H1 (cell line): ENCODE data around the gene SLC17A6. TPM values are rescaled to one million over a fixed set of nuclear protein-coding genes. Genes with fewer than 3 reads are reported as not detected.

Experiments
- CTCF ChIA-PET: fragments of 300-600 bp; sonication (Branson Sonifier 250); formaldehyde crosslinking; loops from one replicate; lab custom pipeline; 2021; ENCODE audit not compliant: partially characterized antibody; lab: Charles Lee
- POLR2A ChIA-PET: fragments of 300-600 bp; sonication (Branson Sonifier 250); formaldehyde crosslinking; loops from one replicate; lab custom pipeline; 2021; ENCODE audit warnings: inconsistent platforms; ENCODE audit not compliant: partially characterized antibody; lab: Charles Lee
- DNase-seq, 2 experiments: peaks; one replicate each; pipeline versions ENCODE4 v3.0.0 to v3.0.0-alpha.2; 2010 to 2022; ENCODE audit warnings: low spot score in 2 of 2, low read depth in 1 of 2, mixed read lengths in 1 of 2
- FAIRE-seq: peaks from 2 replicates; lab custom pipeline; 2011; peaks lifted over from hg19 to GRCh38; lab: Jason Lieb, UNC
- H2AFZ ChIP-seq: 2 replicates; pipeline ENCODE4 v1.8.1; 2012; ENCODE audit warnings: low read length, inconsistent platforms
- H2AK5ac ChIP-seq: 2 replicates; pipeline ENCODE4 v1.6.1; 2013; ENCODE audit warnings: low read depth, low read length
- H2BK120ac ChIP-seq: replicated peaks from 2 replicates; pipeline ENCODE3; 2013; ENCODE audit warnings: low read depth, low read length, inconsistent platforms
- H2BK12ac ChIP-seq: 2 replicates; pipeline ENCODE4 v1.6.1; 2013; ENCODE audit warnings: low read depth, low read length
- H2BK15ac ChIP-seq: 2 replicates; pipeline ENCODE4 v1.6.1; 2013; ENCODE audit warnings: low read length
- H2BK20ac ChIP-seq: 2 replicates; pipeline ENCODE4 v1.6.1; 2013; ENCODE audit warnings: low read length
- H2BK5ac ChIP-seq: 2 replicates; pipeline ENCODE4 v1.6.1; 2013; ENCODE audit warnings: low read depth, low read length
- H3K14ac ChIP-seq: 2 replicates; pipeline ENCODE4 v1.6.1; 2013; ENCODE audit warnings: inconsistent platforms; ENCODE audit not compliant: insufficient read length
- H3K18ac ChIP-seq: 2 replicates; pipeline ENCODE4 v1.6.1; 2013; ENCODE audit warnings: low read length; ENCODE audit errors: extremely low read depth
- H3K23ac ChIP-seq: 2 replicates; pipeline ENCODE4 v1.6.1; 2013; ENCODE audit warnings: inconsistent platforms; ENCODE audit not compliant: insufficient read length
- H3K23me2 ChIP-seq: 2 replicates; pipeline ENCODE4 v1.6.1; 2013; ENCODE audit warnings: low read depth, low read length
- H3K27ac ChIP-seq: 2 replicates; pipeline ENCODE4 v1.6.1; 2011; ENCODE audit warnings: low read depth, low read length, inconsistent platforms
- H3K27me3 ChIP-seq, 4 experiments: replicated peaks in 1 of 4; 1 replicate in 1 of 4; 2 replicates in 3 of 4; pipeline versions ENCODE4 v1.6.1 to v1.8.1; 2011 to 2013; ENCODE audit warnings: low read length in 3 of 4, mild to moderate bottlenecking in 3 of 4, inconsistent platforms in 2 of 4, mixed read lengths in 2 of 4, moderate library complexity in 1 of 4; ENCODE audit not compliant: control insufficient read depth in 3 of 4, insufficient read depth in 3 of 4; ENCODE audit errors: extremely low read depth in 1 of 4
- H3K36me3 ChIP-seq, 4 experiments: 2 replicates each; pipeline versions ENCODE4 v1.6.1 to v1.8.1; 2011 to 2013; ENCODE audit warnings: mild to moderate bottlenecking in 4 of 4, low read length in 3 of 4, moderate library complexity in 2 of 4, control low read depth in 1 of 4, inconsistent platforms in 1 of 4; ENCODE audit not compliant: insufficient read depth in 4 of 4, control insufficient read depth in 2 of 4
- H3K4ac ChIP-seq: replicated peaks from 2 replicates; pipeline ENCODE3; 2013; ENCODE audit warnings: low read length, low read depth, mixed read lengths, inconsistent platforms; ENCODE audit not compliant: insufficient read length
- H3K4me1 ChIP-seq, 4 experiments: replicated peaks in 1 of 4; 1 replicate in 1 of 4; 2 replicates in 3 of 4; pipeline versions ENCODE4 v1.6.1 to v1.8.1; 2011 to 2013; ENCODE audit warnings: low read length in 3 of 4, inconsistent platforms in 2 of 4, mixed read lengths in 1 of 4; ENCODE audit not compliant: insufficient read depth in 4 of 4, control insufficient read depth in 3 of 4
- H3K4me2 ChIP-seq, 2 experiments: 2 replicates each; pipeline versions ENCODE4 v1.6.1 to v1.8.1; 2011 to 2013; ENCODE audit warnings: low read depth in 2 of 2, low read length in 2 of 2, control low read depth in 1 of 2, inconsistent platforms in 1 of 2, mild to moderate bottlenecking in 1 of 2; ENCODE audit not compliant: insufficient read depth in 1 of 2
- H3K4me3 ChIP-seq, 4 experiments: fragments of 200-600, 300-600 bp in 1 of 4; sonication (generic), shearing (Covaris generic), sonication (Bioruptor Twin) in 1 of 4; 2 replicates each; pipeline versions ENCODE4 v1.5.1 to v1.8.1; 2011 to 2016; ENCODE audit warnings: low read length in 4 of 4, low read depth in 3 of 4, control low read depth in 2 of 4, inconsistent platforms in 2 of 4, mild to moderate bottlenecking in 2 of 4, mixed read lengths in 1 of 4, moderate library complexity in 1 of 4; ENCODE audit not compliant: insufficient read depth in 2 of 4; ENCODE audit errors: extremely low read depth in 1 of 4
- H3K56ac ChIP-seq: replicated peaks from 2 replicates; pipeline ENCODE3; 2013; ENCODE audit warnings: low read depth, mild to moderate bottlenecking, mixed read lengths, low read length, inconsistent platforms; ENCODE audit not compliant: insufficient read length
- H3K79me1 ChIP-seq: 2 replicates; pipeline ENCODE4 v1.6.1; 2013; ENCODE audit warnings: low read depth, low read length, control low read depth
- H3K79me2 ChIP-seq, 2 experiments: 2 replicates each; pipeline versions ENCODE4 v1.6.1 to v1.8.1; 2012 to 2013; ENCODE audit warnings: low read length in 2 of 2, mild to moderate bottlenecking in 2 of 2, inconsistent platforms in 1 of 2; ENCODE audit not compliant: insufficient read depth in 2 of 2, control insufficient read depth in 1 of 2
- H3K9ac ChIP-seq, 4 experiments: replicated peaks in 1 of 4; 1 replicate in 1 of 4; 2 replicates in 3 of 4; pipeline versions ENCODE4 v1.6.1 to v1.8.1; 2011 to 2013; ENCODE audit warnings: low read depth in 3 of 4, low read length in 3 of 4, control low read depth in 2 of 4, mild to moderate bottlenecking in 2 of 4, moderate library complexity in 2 of 4, inconsistent platforms in 1 of 4; ENCODE audit errors: extremely low read depth in 1 of 4
- H3K9me3 ChIP-seq, 2 experiments: 2 replicates each; pipeline versions ENCODE4 v1.6.1 to v1.8.1; 2012 to 2013; ENCODE audit warnings: mild to moderate bottlenecking in 2 of 2, moderate library complexity in 2 of 2, control low read depth in 1 of 2, inconsistent platforms in 1 of 2, low read depth in 1 of 2, low read length in 1 of 2, mixed read lengths in 1 of 2; ENCODE audit not compliant: insufficient read depth in 2 of 2
- H4K20me1 ChIP-seq, 2 experiments: replicated peaks in 1 of 2; 2 replicates each; pipeline versions ENCODE3 to v1.8.1; 2011 to 2013; ENCODE audit warnings: inconsistent platforms in 2 of 2, low read length in 2 of 2, mild to moderate bottlenecking in 1 of 2; ENCODE audit not compliant: insufficient read depth in 2 of 2, control insufficient read depth in 1 of 2
- H4K5ac ChIP-seq: 2 replicates; pipeline ENCODE4 v1.6.1; 2013; ENCODE audit warnings: low read length, low read depth, mixed read lengths, inconsistent platforms; ENCODE audit not compliant: insufficient read length
- H4K8ac ChIP-seq: 2 replicates; pipeline ENCODE4 v1.8.0; 2013; ENCODE audit warnings: mild to moderate bottlenecking, moderate library complexity, low read length, inconsistent platforms; ENCODE audit not compliant: insufficient read depth; ENCODE audit errors: extremely low read depth
- H4K91ac ChIP-seq: replicated peaks from 2 replicates; pipeline ENCODE3; 2013; ENCODE audit warnings: low read length, mixed read lengths, inconsistent platforms; ENCODE audit not compliant: insufficient read length
- BCL11A ChIP-seq, 2 experiments: IDR thresholded peaks; one replicate each; pipeline ENCODE4 v1.6.1; 2011; ENCODE audit warnings: low read depth in 2 of 2, low read length in 2 of 2, mild to moderate bottlenecking in 2 of 2
- BRCA1 ChIP-seq: IDR thresholded peaks from 2 replicates; pipeline ENCODE4 v1.6.1; 2012; ENCODE audit warnings: low read depth, low read length, improper control_type of control experiment
- CREB1 ChIP-seq: IDR thresholded peaks from 2 replicates; pipeline ENCODE4 v1.6.1; 2012; ENCODE audit warnings: inconsistent platforms
- EZH2 ChIP-seq: fragments of 200-600 bp; sonication (generic); IDR thresholded peaks from 2 replicates; pipeline ENCODE4 v1.7.1; 2012; ENCODE audit warnings: low read depth, mild to moderate bottlenecking, moderate library complexity, low read length, inconsistent platforms; ENCODE audit not compliant: severe bottlenecking
- KDM5A ChIP-seq: fragments of 200-600 bp; IDR thresholded peaks from 2 replicates; pipeline ENCODE4 v1.7.1; 2012; ENCODE audit warnings: mild to moderate bottlenecking, low read length, inconsistent platforms, mixed read lengths
- MAFK ChIP-seq: IDR thresholded peaks from 2 replicates; pipeline ENCODE4 v1.6.1; 2012; ENCODE audit warnings: low read depth, mild to moderate bottlenecking, improper control_type of control experiment, low read length
- NANOG ChIP-seq: IDR thresholded peaks from 2 replicates; pipeline ENCODE4 v1.6.1; 2011; ENCODE audit warnings: low read length, low read depth, mild to moderate bottlenecking, inconsistent platforms; ENCODE audit not compliant: insufficient read depth, poor library complexity, severe bottlenecking
- POLR2A ChIP-seq, 2 experiments: IDR thresholded peaks; 1 replicate in 1 of 2; 2 replicates in 1 of 2; pipeline ENCODE4 v1.6.1; 2011; ENCODE audit warnings: low read depth in 2 of 2, low read length in 2 of 2, mild to moderate bottlenecking in 2 of 2; ENCODE audit errors: control extremely low read depth in 1 of 2
- RAD21 ChIP-seq, 2 experiments: IDR thresholded peaks in 1 of 2; conservative IDR thresholded peaks in 1 of 2; 2 replicates each; pipeline ENCODE4 v1.6.1; 2011; ENCODE audit warnings: low read depth in 2 of 2, low read length in 2 of 2, improper control_type of control experiment in 1 of 2, inconsistent platforms in 1 of 2, mild to moderate bottlenecking in 1 of 2, moderate library complexity in 1 of 2
- RBBP5 ChIP-seq: IDR thresholded peaks from 2 replicates; pipeline ENCODE4 v1.7.1; 2012; ENCODE audit warnings: low read depth, mild to moderate bottlenecking, inconsistent platforms, low read length, moderate library complexity, borderline replicate concordance
- SIX5 ChIP-seq: IDR thresholded peaks from 2 replicates; pipeline ENCODE4 v1.6.1; 2011; ENCODE audit warnings: mild to moderate bottlenecking, low read depth, low read length
- SP4 ChIP-seq: IDR thresholded peaks from 2 replicates; pipeline ENCODE4 v1.6.1; 2012; ENCODE audit warnings: low read length, inconsistent platforms
- YY1 ChIP-seq: IDR thresholded peaks from 2 replicates; pipeline ENCODE4 v1.6.1; 2011; ENCODE audit warnings: low read depth, mild to moderate bottlenecking, low read length
- WGBS, 2 experiments: shearing (Covaris generic) in 1 of 2; methylation state at CpG; one replicate each; pipeline versions ENCODE4 v1.1.6 to v1.1.7; 2013 to 2015; ENCODE audit warnings: low lambda C conversion rate in 2 of 2, mixed read lengths in 2 of 2, inconsistent platforms in 1 of 2, low coverage in 1 of 2, missing lambda C conversion rate in 1 of 2; ENCODE audit not compliant: insufficient replicate concordance in 2 of 2, insufficient coverage in 1 of 2, insufficient read length in 1 of 2; ENCODE audit errors: extremely low coverage in 1 of 2, missing lambda C conversion rate in 1 of 2; 5-methylcytosine and 5-hydroxymethylcytosine counted together
- polyA plus RNA-seq, 7 experiments: library from polyadenylated mRNA; depleted of rRNA in 3 of 7; stranded (reverse) in 5 of 7; unstranded in 2 of 7; fragments of >200 nt in 5 of 7; fragments of 200-250 nt in 2 of 7; gene quantifications; 1 replicate in 5 of 7; 2 replicates in 1 of 7; 4 replicates in 1 of 7; pipeline versions ENCODE4 v1.2.1 to v1.2.3, GENCODE V29; 2011 to 2013; ENCODE audit warnings: missing spikeins in 2 of 7, mixed read lengths in 2 of 7
- total RNA-seq: library from RNA; stranded (reverse); fragmentation: NEBNext Ultra II Directional; extraction: Animal tissue kit (Norgen Biotek cat#: 25700); gene quantifications from 2 replicates; pipeline ENCODE4 v1.2.1, GENCODE V29; 2021
- TF ChIP-seq, protein P1 (sequence below): IDR thresholded peaks from 2 replicates; pipeline ENCODE4 v1.6.1; 2012; ENCODE audit warnings: low read length, inconsistent platforms

The SLC17A6 gene
- total and polyA plus RNA-seq, 2 of the 8 experiments (the other 6 are each of a cell fraction or from before 2014, with no cell fraction given) = 0.24 to 1.6 TPM

DNA sequence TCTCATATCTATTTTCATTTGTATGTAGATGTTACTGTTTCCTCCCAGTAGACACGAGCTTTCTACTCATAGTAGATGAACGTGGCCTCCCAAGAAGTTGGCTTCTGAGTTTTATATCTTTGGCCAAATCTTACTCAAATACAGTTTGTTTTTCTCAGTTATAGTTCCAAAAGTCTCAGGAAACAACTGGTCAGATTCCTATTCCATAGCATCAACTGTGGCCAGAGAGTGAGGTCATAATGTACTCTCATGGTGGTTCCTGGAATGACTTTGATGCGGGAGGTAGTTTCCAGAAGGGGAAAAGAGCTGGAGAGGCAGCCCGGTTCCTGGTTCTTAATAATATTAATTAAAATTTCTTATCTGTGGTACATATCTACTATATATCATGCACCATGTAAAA is 77.3 kb downstream of the SLC17A6 start:
- Histone ChIP-seq H2AK5ac (no peak overlapping the region), H3K14ac (no peak overlapping the region), H4K5ac (no peak overlapping the region), H3K9me3 (no peaks in the 10 kb centered on the region), H2BK5ac (no peak overlapping the region), H4K8ac (no peak overlapping the region), H3K23me2 (peaks cover 1% of the 10 kb centered on the region; the same call in 1 of the 2 replicates), H3K9ac (no peak overlapping the region), H2BK120ac (no peak overlapping the region), H3K23ac (no peak overlapping the region), H3K4me2 (no peak overlapping the region), H4K20me1 (no peaks in the 10 kb centered on the region), H3K27me3 (no peaks in the 10 kb centered on the region), H2BK12ac (no peak overlapping the region), H4K91ac (no peak overlapping the region), H3K79me2 (no peaks in the 10 kb centered on the region), H2BK20ac (no peak overlapping the region), H3K56ac (no peak overlapping the region), H3K4ac (no peak overlapping the region), H2BK15ac (no peak overlapping the region), H3K4me1 (no peaks in the 10 kb centered on the region), H3K27ac (no peak overlapping the region), H3K79me1 (no peaks in the 10 kb centered on the region), H3K36me3 (no peaks in the 10 kb centered on the region), H2AFZ (no peak overlapping the region), H3K4me3 (no peak overlapping the region), H3K18ac (no peak overlapping the region)
- WGBS, 2 experiments = 95% methylated on average over 4 of the region's 4 CpGs; no CpG with 5 or more reads in 1 of the 2 experiments
- DNase-seq (no peak), FAIRE-seq (no peak)
- POLR2A ChIA-PET = no interaction called here
- CTCF ChIA-PET = interaction anchor here (1.1 to 1.6 kb wide), 3 partner anchors 11 to 71 kb away, joined by 3 to 4 read pairs (median 3); no protein-coding TSS in a partner anchor
- TF ChIP-seq YY1 (no peak), BRCA1 (no peak), POLR2A (IDR thresholded peaks at IDR 0.05; ENCODE audit: control extremely low read depth in 1 of 2, low read depth in 2 of 2, low read length in 2 of 2) (no peak), BCL11A (IDR thresholded peaks at IDR 0.05; ENCODE audit: low read depth in 2 of 2, low read length in 2 of 2) (no peak), MAFK (no peak), EZH2 (no peak), CREB1 (no peak), KDM5A (no peak), RBBP5 (no peak), SIX5 (no peak), RAD21 (IDR thresholded peaks at IDR 0.05 in 1 of 2, conservative IDR thresholded peaks at IDR 0.05 in 1 of 2; ENCODE audit: low read depth in 2 of 2, low read length in 2 of 2) (no peak), NANOG (no peak), SP4 (no peak)
- TF ChIP-seq, protein P1, sequence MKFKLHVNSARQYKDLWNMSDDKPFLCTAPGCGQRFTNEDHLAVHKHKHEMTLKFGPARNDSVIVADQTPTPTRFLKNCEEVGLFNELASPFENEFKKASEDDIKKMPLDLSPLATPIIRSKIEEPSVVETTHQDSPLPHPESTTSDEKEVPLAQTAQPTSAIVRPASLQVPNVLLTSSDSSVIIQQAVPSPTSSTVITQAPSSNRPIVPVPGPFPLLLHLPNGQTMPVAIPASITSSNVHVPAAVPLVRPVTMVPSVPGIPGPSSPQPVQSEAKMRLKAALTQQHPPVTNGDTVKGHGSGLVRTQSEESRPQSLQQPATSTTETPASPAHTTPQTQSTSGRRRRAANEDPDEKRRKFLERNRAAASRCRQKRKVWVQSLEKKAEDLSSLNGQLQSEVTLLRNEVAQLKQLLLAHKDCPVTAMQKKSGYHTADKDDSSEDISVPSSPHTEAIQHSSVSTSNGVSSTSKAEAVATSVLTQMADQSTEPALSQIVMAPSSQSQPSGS = no peak
